ENCODE measurements around the gene IRGC.

IRGC gene

DNA sequence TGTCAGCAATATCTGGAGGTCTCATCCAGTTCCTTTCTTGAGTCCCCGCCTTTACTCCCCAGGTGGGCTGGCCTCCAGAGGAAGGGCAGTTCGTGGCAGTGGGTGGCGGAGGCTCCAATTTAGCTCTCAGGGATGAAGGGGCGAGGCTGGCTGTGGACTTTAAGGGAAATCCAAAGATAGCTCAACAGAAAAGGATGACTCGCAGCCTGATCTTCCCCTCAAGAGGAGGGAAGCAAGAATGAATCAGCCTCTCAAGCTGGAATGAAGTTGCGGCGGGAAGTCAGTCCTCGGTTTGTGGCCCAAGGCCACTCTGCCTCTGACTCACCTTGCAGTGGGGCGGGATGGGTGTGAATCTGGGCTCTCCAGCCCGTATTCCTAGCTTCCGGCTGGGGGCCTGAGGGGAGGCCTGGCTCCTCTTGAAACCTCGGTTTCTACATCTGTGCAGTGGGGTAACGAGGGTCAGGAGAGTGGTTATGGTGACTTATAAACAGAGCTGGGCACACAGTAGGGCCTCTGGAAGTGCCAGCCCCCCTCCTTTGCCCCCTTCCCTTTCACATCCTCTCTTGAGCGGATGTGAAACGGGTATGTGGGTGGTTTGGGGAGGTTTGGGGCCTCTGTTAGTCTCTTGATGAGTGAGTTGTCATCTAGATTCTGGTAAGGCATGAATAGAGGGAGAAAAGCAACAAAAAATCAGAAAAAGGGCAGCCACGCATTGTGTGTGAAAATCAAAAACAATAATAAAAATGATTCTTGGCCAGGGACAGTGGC is 49.4 kb downstream of the IRGC start (continued):
- TF ChIP-seq ZNF658 (tag by site-specific recombination; IDR thresholded peaks at IDR 0.05): no peak
- TF ChIP-seq ZNF175 (tag by site-specific recombination; IDR thresholded peaks at IDR 0.05): no peak
- no peak for TF ChIP-seq ZNF610 (tag by site-specific recombination; IDR thresholded peaks at IDR 0.05; ENCODE audit: borderline replicate concordance)
- no peak; the same call in 1 of the 2 replicates for TF ChIP-seq ZNF623 (tag by site-specific recombination; IDR thresholded peaks at IDR 0.05)
- TF ChIP-seq KLF9 (tag by site-specific recombination; IDR thresholded peaks at IDR 0.05; ENCODE audit: low read depth): no peak
- TF ChIP-seq, protein P1, sequence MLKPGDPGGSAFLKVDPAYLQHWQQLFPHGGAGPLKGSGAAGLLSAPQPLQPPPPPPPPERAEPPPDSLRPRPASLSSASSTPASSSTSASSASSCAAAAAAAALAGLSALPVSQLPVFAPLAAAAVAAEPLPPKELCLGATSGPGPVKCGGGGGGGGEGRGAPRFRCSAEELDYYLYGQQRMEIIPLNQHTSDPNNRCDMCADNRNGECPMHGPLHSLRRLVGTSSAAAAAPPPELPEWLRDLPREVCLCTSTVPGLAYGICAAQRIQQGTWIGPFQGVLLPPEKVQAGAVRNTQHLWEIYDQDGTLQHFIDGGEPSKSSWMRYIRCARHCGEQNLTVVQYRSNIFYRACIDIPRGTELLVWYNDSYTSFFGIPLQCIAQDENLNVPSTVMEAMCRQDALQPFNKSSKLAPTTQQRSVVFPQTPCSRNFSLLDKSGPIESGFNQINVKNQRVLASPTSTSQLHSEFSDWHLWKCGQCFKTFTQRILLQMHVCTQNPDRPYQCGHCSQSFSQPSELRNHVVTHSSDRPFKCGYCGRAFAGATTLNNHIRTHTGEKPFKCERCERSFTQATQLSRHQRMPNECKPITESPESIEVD (tag by site-specific recombination; IDR thresholded peaks at IDR 0.05): no peak
- no peak for TF ChIP-seq GLI2 (tag by site-specific recombination; IDR thresholded peaks at IDR 0.05; ENCODE audit: borderline replicate concordance, low read depth)
- TF ChIP-seq, protein P2, sequence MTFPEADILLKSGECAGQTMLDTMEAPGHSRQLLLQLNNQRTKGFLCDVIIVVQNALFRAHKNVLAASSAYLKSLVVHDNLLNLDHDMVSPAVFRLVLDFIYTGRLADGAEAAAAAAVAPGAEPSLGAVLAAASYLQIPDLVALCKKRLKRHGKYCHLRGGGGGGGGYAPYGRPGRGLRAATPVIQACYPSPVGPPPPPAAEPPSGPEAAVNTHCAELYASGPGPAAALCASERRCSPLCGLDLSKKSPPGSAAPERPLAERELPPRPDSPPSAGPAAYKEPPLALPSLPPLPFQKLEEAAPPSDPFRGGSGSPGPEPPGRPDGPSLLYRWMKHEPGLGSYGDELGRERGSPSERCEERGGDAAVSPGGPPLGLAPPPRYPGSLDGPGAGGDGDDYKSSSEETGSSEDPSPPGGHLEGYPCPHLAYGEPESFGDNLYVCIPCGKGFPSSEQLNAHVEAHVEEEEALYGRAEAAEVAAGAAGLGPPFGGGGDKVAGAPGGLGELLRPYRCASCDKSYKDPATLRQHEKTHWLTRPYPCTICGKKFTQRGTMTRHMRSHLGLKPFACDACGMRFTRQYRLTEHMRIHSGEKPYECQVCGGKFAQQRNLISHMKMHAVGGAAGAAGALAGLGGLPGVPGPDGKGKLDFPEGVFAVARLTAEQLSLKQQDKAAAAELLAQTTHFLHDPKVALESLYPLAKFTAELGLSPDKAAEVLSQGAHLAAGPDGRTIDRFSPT (tag by site-specific recombination; IDR thresholded peaks at IDR 0.05): 0 out of 2 replicates have a peak, but pooled peaks have one; percentile 31
- no peak for TF ChIP-seq ZNF274 (IDR thresholded peaks at IDR 0.05; ENCODE audit: low read length)
- no peak for TF ChIP-seq ZNF274 (tag by site-specific recombination; IDR thresholded peaks at IDR 0.05; ENCODE audit: borderline replicate concordance)
- TF ChIP-seq PRDM1 (tag by site-specific recombination; IDR thresholded peaks at IDR 0.05): no peak
- no peak for TF ChIP-seq HOXA7 (CRISPR knock-in tag; IDR thresholded peaks at IDR 0.05; ENCODE audit: borderline replicate concordance)
- no peak for TF ChIP-seq ZNF530 (tag by site-specific recombination; IDR thresholded peaks at IDR 0.05; ENCODE audit: low read depth)
- no peak for TF ChIP-seq SCRT2 (tag by site-specific recombination; IDR thresholded peaks at IDR 0.05)
- TF ChIP-seq ZNF174 (tag by site-specific recombination; IDR thresholded peaks at IDR 0.05): no peak
- no peak for TF ChIP-seq WT1 (tag by site-specific recombination; IDR thresholded peaks at IDR 0.05)
- no peak for TF ChIP-seq OVOL3 (tag by site-specific recombination; IDR thresholded peaks at IDR 0.05)
- no peak for TF ChIP-seq MYNN (tag by site-specific recombination; IDR thresholded peaks at IDR 0.05; ENCODE audit: borderline replicate concordance)
- peak; percentile 76 for TF ChIP-seq ZFHX2 (tag by site-specific recombination; conservative IDR thresholded peaks at IDR 0.05)
- TF ChIP-seq ZNF184 (tag by site-specific recombination; IDR thresholded peaks at IDR 0.05): peak; percentile 53
- peak; percentile 66 for TF ChIP-seq SP2 (tag by site-specific recombination; IDR thresholded peaks at IDR 0.05)
- no peak for TF ChIP-seq ZNF280C (tag by site-specific recombination; IDR thresholded peaks at IDR 0.05)
- TF ChIP-seq TRIM28 (IDR thresholded peaks at IDR 0.05; ENCODE audit: borderline replicate concordance, low read length): no peak
- TF ChIP-seq MEIS1 (CRISPR knock-in tag; IDR thresholded peaks at IDR 0.05; ENCODE audit: borderline replicate concordance): no peak
- no peak for TF ChIP-seq ZNF112 (tag by site-specific recombination; IDR thresholded peaks at IDR 0.05)
- TF ChIP-seq ZNF513 (tag by site-specific recombination; IDR thresholded peaks at IDR 0.05): no peak
- TF ChIP-seq ZNF768 (tag by site-specific recombination; IDR thresholded peaks at IDR 0.05): no peak
- TF ChIP-seq, protein P3, sequence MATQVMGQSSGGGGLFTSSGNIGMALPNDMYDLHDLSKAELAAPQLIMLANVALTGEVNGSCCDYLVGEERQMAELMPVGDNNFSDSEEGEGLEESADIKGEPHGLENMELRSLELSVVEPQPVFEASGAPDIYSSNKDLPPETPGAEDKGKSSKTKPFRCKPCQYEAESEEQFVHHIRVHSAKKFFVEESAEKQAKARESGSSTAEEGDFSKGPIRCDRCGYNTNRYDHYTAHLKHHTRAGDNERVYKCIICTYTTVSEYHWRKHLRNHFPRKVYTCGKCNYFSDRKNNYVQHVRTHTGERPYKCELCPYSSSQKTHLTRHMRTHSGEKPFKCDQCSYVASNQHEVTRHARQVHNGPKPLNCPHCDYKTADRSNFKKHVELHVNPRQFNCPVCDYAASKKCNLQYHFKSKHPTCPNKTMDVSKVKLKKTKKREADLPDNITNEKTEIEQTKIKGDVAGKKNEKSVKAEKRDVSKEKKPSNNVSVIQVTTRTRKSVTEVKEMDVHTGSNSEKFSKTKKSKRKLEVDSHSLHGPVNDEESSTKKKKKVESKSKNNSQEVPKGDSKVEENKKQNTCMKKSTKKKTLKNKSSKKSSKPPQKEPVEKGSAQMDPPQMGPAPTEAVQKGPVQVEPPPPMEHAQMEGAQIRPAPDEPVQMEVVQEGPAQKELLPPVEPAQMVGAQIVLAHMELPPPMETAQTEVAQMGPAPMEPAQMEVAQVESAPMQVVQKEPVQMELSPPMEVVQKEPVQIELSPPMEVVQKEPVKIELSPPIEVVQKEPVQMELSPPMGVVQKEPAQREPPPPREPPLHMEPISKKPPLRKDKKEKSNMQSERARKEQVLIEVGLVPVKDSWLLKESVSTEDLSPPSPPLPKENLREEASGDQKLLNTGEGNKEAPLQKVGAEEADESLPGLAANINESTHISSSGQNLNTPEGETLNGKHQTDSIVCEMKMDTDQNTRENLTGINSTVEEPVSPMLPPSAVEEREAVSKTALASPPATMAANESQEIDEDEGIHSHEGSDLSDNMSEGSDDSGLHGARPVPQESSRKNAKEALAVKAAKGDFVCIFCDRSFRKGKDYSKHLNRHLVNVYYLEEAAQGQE (tag by site-specific recombination; IDR thresholded peaks at IDR 0.05): no peak
- no peak for TF ChIP-seq ZNF529 (tag by site-specific recombination; IDR thresholded peaks at IDR 0.05; ENCODE audit: insufficient replicate concordance)
- no peak for TF ChIP-seq YY2 (tag by site-specific recombination; IDR thresholded peaks at IDR 0.05)
